Measurements from ENCODE around the gene PIP4K2A.

The PIP4K2A gene

GRCh38 chr10:22740180-22740579 lies 25.8 kb upstream of the PIP4K2A start:
- H3K9me3 ChIP-seq (ENCODE audit: low read length), result no peaks in the 10 kb centered on the region
- no peaks in the 10 kb centered on the region for H3K27me3 ChIP-seq (ENCODE audit: control insufficient read depth in 1 of 2, insufficient read depth in 2 of 2, low read length in 2 of 2)
- no peaks in the 10 kb centered on the region for H3K4me1 ChIP-seq (ENCODE audit: insufficient read depth, low read length)
- no peak overlapping the region for H3K4me3 ChIP-seq (ENCODE audit: low read depth in 1 of 2, low read length in 2 of 2)
- H3K36me3 ChIP-seq (ENCODE audit: insufficient read depth, low read length), result no peaks in the 10 kb centered on the region
- H3K9ac ChIP-seq (ENCODE audit: low read length), result no peak overlapping the region
- H3K27ac ChIP-seq (ENCODE audit: low read depth, low read length), result no peak overlapping the region

- H3K27ac ChIP-seq (ENCODE audit: low read depth, low read length), result no peak overlapping the region
- no peaks in the 10 kb centered on the region for H3K36me3 ChIP-seq (ENCODE audit: insufficient read depth, low read length)
- H3K27me3 ChIP-seq (ENCODE audit: control insufficient read depth in 1 of 2, insufficient read depth in 2 of 2, low read length in 2 of 2), result no peaks in the 10 kb centered on the region
- no peaks in the 10 kb centered on the region for H3K9me3 ChIP-seq (ENCODE audit: low read length)
- no peak overlapping the region for H3K4me3 ChIP-seq (ENCODE audit: low read depth in 1 of 2, low read length in 2 of 2)
- H3K4me1 ChIP-seq (ENCODE audit: insufficient read depth, low read length), result no peaks in the 10 kb centered on the region
- H3K9ac ChIP-seq (ENCODE audit: low read length), result no peak overlapping the region
Observed at GRCh38 chr10:22737587-22737986, 23.2 kb upstream of the PIP4K2A start.

GRCh38 chr10:22736134-22736533 lies 21.8 kb upstream of the PIP4K2A start:
- no peaks in the 10 kb centered on the region for H3K36me3 ChIP-seq (ENCODE audit: insufficient read depth, low read length)
- no peaks in the 10 kb centered on the region for H3K27me3 ChIP-seq (ENCODE audit: control insufficient read depth in 1 of 2, insufficient read depth in 2 of 2, low read length in 2 of 2)
- H3K9me3 ChIP-seq (ENCODE audit: low read length), result no peaks in the 10 kb centered on the region

GRCh38 chr10:22733992-22734391 lies 19.6 kb upstream of the PIP4K2A start:
- Histone ChIP-seq H3K36me3 (ENCODE audit: insufficient read depth, low read length) (no peaks in the 10 kb centered on the region), H3K27me3 (ENCODE audit: control insufficient read depth in 1 of 2, insufficient read depth in 2 of 2, low read length in 2 of 2) (no peaks in the 10 kb centered on the region), H3K9ac (ENCODE audit: low read length) (no peak overlapping the region), H3K27ac (ENCODE audit: low read depth, low read length) (no peak overlapping the region), H3K4me1 (ENCODE audit: insufficient read depth, low read length) (no peaks in the 10 kb centered on the region), H3K9me3 (ENCODE audit: low read length) (no peaks in the 10 kb centered on the region), H3K4me3 (ENCODE audit: low read depth in 1 of 2, low read length in 2 of 2) (no peak overlapping the region)

More at GRCh38 chr10:22736134-22736533, 21.8 kb upstream of the PIP4K2A start:
- Histone ChIP-seq H3K9ac (ENCODE audit: low read length) (no peak overlapping the region), H3K4me3 (ENCODE audit: low read depth in 1 of 2, low read length in 2 of 2) (no peak overlapping the region), H3K27ac (ENCODE audit: low read depth, low read length) (no peak overlapping the region), H3K4me1 (ENCODE audit: insufficient read depth, low read length) (no peaks in the 10 kb centered on the region)

GRCh38 chr10:22727663-22728062 lies 13.3 kb upstream of the PIP4K2A start:
- no peak overlapping the region for H3K4me3 ChIP-seq (ENCODE audit: low read depth in 1 of 2, low read length in 2 of 2)

GRCh38 chr10:22727112-22727511 lies 12.7 kb upstream of the PIP4K2A start:
- no peak overlapping the region for H3K9ac ChIP-seq (ENCODE audit: low read length)
- H3K9me3 ChIP-seq (ENCODE audit: low read length), result no peaks in the 10 kb centered on the region
- H3K4me1 ChIP-seq (ENCODE audit: insufficient read depth, low read length), result no peaks in the 10 kb centered on the region
- H3K36me3 ChIP-seq (ENCODE audit: insufficient read depth, low read length), result no peaks in the 10 kb centered on the region
- no peak overlapping the region for H3K27ac ChIP-seq (ENCODE audit: low read depth, low read length)
- H3K27me3 ChIP-seq (ENCODE audit: control insufficient read depth in 1 of 2, insufficient read depth in 2 of 2, low read length in 2 of 2), result no peaks in the 10 kb centered on the region
- no peak overlapping the region for H3K4me3 ChIP-seq (ENCODE audit: low read depth in 1 of 2, low read length in 2 of 2)

More at GRCh38 chr10:22727663-22728062, 13.3 kb upstream of the PIP4K2A start:
- Histone ChIP-seq H3K27ac (ENCODE audit: low read depth, low read length) (no peak overlapping the region), H3K4me1 (ENCODE audit: insufficient read depth, low read length) (no peaks in the 10 kb centered on the region), H3K9ac (ENCODE audit: low read length) (no peak overlapping the region), H3K36me3 (ENCODE audit: insufficient read depth, low read length) (no peaks in the 10 kb centered on the region), H3K9me3 (ENCODE audit: low read length) (no peaks in the 10 kb centered on the region), H3K27me3 (ENCODE audit: control insufficient read depth in 1 of 2, insufficient read depth in 2 of 2, low read length in 2 of 2) (no peaks in the 10 kb centered on the region)

GRCh38 chr10:22724773-22725172 lies 10.4 kb upstream of the PIP4K2A start:
- no peak overlapping the region for H3K27ac ChIP-seq (ENCODE audit: low read depth, low read length)
- no peaks in the 10 kb centered on the region for H3K27me3 ChIP-seq (ENCODE audit: control insufficient read depth in 1 of 2, insufficient read depth in 2 of 2, low read length in 2 of 2)
- no peak overlapping the region for H3K9ac ChIP-seq (ENCODE audit: low read length)
- no peak overlapping the region for H3K4me3 ChIP-seq (ENCODE audit: low read depth in 1 of 2, low read length in 2 of 2)
- no peaks in the 10 kb centered on the region for H3K4me1 ChIP-seq (ENCODE audit: insufficient read depth, low read length)
- no peaks in the 10 kb centered on the region for H3K36me3 ChIP-seq (ENCODE audit: insufficient read depth, low read length)
- H3K9me3 ChIP-seq (ENCODE audit: low read length), result no peaks in the 10 kb centered on the region

GRCh38 chr10:22723783-22724182 lies 9.4 kb upstream of the PIP4K2A start:
- Histone ChIP-seq H3K4me1 (ENCODE audit: insufficient read depth, low read length) (no peaks in the 10 kb centered on the region), H3K4me3 (ENCODE audit: low read depth in 1 of 2, low read length in 2 of 2) (no peak overlapping the region), H3K9me3 (ENCODE audit: low read length) (no peaks in the 10 kb centered on the region), H3K27me3 (ENCODE audit: control insufficient read depth in 1 of 2, insufficient read depth in 2 of 2, low read length in 2 of 2) (no peaks in the 10 kb centered on the region), H3K36me3 (ENCODE audit: insufficient read depth, low read length) (no peaks in the 10 kb centered on the region), H3K27ac (ENCODE audit: low read depth, low read length) (no peak overlapping the region), H3K9ac (ENCODE audit: low read length) (no peak overlapping the region)

- Histone ChIP-seq H3K27ac (ENCODE audit: low read depth, low read length) (no peak overlapping the region), H3K27me3 (ENCODE audit: control insufficient read depth in 1 of 2, insufficient read depth in 2 of 2, low read length in 2 of 2) (no peaks in the 10 kb centered on the region), H3K4me3 (ENCODE audit: low read depth in 1 of 2, low read length in 2 of 2) (no peak overlapping the region), H3K4me1 (ENCODE audit: insufficient read depth, low read length) (no peaks in the 10 kb centered on the region), H3K36me3 (ENCODE audit: insufficient read depth, low read length) (no peaks in the 10 kb centered on the region), H3K9ac (ENCODE audit: low read length) (no peak overlapping the region), H3K9me3 (ENCODE audit: low read length) (no peaks in the 10 kb centered on the region)
Observed at GRCh38 chr10:22723343-22723779, 9.0 kb upstream of the PIP4K2A start.

GRCh38 chr10:22722626-22723169 lies 8.3 kb upstream of the PIP4K2A start:
- Histone ChIP-seq H3K27ac (ENCODE audit: low read depth, low read length) (no peak overlapping the region), H3K9me3 (ENCODE audit: low read length) (no peaks in the 10 kb centered on the region), H3K36me3 (ENCODE audit: insufficient read depth, low read length) (no peaks in the 10 kb centered on the region), H3K27me3 (ENCODE audit: control insufficient read depth in 1 of 2, insufficient read depth in 2 of 2, low read length in 2 of 2) (no peaks in the 10 kb centered on the region), H3K4me3 (ENCODE audit: low read depth in 1 of 2, low read length in 2 of 2) (no peak overlapping the region), H3K9ac (ENCODE audit: low read length) (no peak overlapping the region), H3K4me1 (ENCODE audit: insufficient read depth, low read length) (no peaks in the 10 kb centered on the region)

GRCh38 chr10:22720667-22721066 lies 6.3 kb upstream of the PIP4K2A start:
- H3K4me3 ChIP-seq (ENCODE audit: low read depth in 1 of 2, low read length in 2 of 2), result no peak overlapping the region
- H3K36me3 ChIP-seq (ENCODE audit: insufficient read depth, low read length), result no peaks in the 10 kb centered on the region
- no peak overlapping the region for H3K27ac ChIP-seq (ENCODE audit: low read depth, low read length)
- H3K9ac ChIP-seq (ENCODE audit: low read length), result no peak overlapping the region
- H3K4me1 ChIP-seq (ENCODE audit: insufficient read depth, low read length), result no peaks in the 10 kb centered on the region
- H3K27me3 ChIP-seq (ENCODE audit: control insufficient read depth in 1 of 2, insufficient read depth in 2 of 2, low read length in 2 of 2), result no peaks in the 10 kb centered on the region
- H3K9me3 ChIP-seq (ENCODE audit: low read length), result no peaks in the 10 kb centered on the region

- no peaks in the 10 kb centered on the region for H3K9me3 ChIP-seq (ENCODE audit: low read length)
- H3K9ac ChIP-seq (ENCODE audit: low read length), result no peak overlapping the region
- H3K27me3 ChIP-seq (ENCODE audit: control insufficient read depth in 1 of 2, insufficient read depth in 2 of 2, low read length in 2 of 2), result no peaks in the 10 kb centered on the region
- H3K36me3 ChIP-seq (ENCODE audit: insufficient read depth, low read length), result no peaks in the 10 kb centered on the region
- no peak overlapping the region for H3K4me3 ChIP-seq (ENCODE audit: low read depth in 1 of 2, low read length in 2 of 2)
- no peak overlapping the region for H3K27ac ChIP-seq (ENCODE audit: low read depth, low read length)
- no peaks in the 10 kb centered on the region for H3K4me1 ChIP-seq (ENCODE audit: insufficient read depth, low read length)
Observed at GRCh38 chr10:22719406-22720042, 5.1 kb upstream of the PIP4K2A start.
